A172 (cell line): Measurements from ENCODE around the gene FEM1A. TPM values are rescaled to one million over a fixed set of nuclear protein-coding genes. Genes with fewer than 3 reads are reported as not detected.
A peak's percentile ranks its signal among the peaks of the same experiment; 100 is the strongest.
"Not testable (repeated sequence)": the region's sequence is repeated elsewhere in the genome, so short reads cannot be mapped to it uniquely, and the experiment has no call there.

Experiments used
- DNase-seq: peaks from one replicate; pipeline ENCODE4 v3.0.0-alpha.2; 2015; ENCODE audit warnings: low spot score
- total RNA-seq: library from RNA; depleted of rRNA; stranded (reverse); fragments of >200 nt; shearing (Covaris generic); gene quantifications from 2 replicates; pipeline ENCODE4 v1.2.3, GENCODE V29; 2014

The FEM1A gene
- total RNA-seq, 1 experiment from 2014 or later = 11.6 TPM

- DNase-seq = no peak
Observed at GRCh38 chr19:4774136-4774535, 17.4 kb upstream of the FEM1A start.

- DNase-seq = no peak
Observed at GRCh38 chr19:4775627-4776152, 15.8 kb upstream of the FEM1A start.

- peak; percentile 45 for DNase-seq
Observed at GRCh38 chr19:4776436-4777211, 14.9 kb upstream of the FEM1A start.

GRCh38 chr19:4778124-4778523, 13.4 kb upstream of the FEM1A start:
- not testable (repeated sequence) for DNase-seq

- DNase-seq = no peak
Observed at GRCh38 chr19:4780860-4781259, 10.7 kb upstream of the FEM1A start.

GRCh38 chr19:4781801-4782200, 9.7 kb upstream of the FEM1A start:
- DNase-seq = no peak

- not testable (repeated sequence) for DNase-seq
Observed at GRCh38 chr19:4786412-4787016, 5.0 kb upstream of the FEM1A start.

GRCh38 chr19:4792019-4792865, 708 bp downstream of the FEM1A start:
- DNase-seq = not testable (repeated sequence)

- not testable (repeated sequence) for DNase-seq
Observed at GRCh38 chr19:4792866-4793195, 1.3 kb downstream of the FEM1A start.

GRCh38 chr19:4793278-4793677, 1.7 kb downstream of the FEM1A start:
- not testable (repeated sequence) for DNase-seq

GRCh38 chr19:4794971-4795370, 3.4 kb downstream of the FEM1A start:
- no peak for DNase-seq

- no peak for DNase-seq
Observed at GRCh38 chr19:4795400-4795799, 3.9 kb downstream of the FEM1A start.

- DNase-seq = no peak
Observed at GRCh38 chr19:4800591-4801081, 9.1 kb downstream of the FEM1A start.

GRCh38 chr19:4801085-4801619, 9.6 kb downstream of the FEM1A start:
- no peak for DNase-seq

GRCh38 chr19:4802711-4803110, 11.2 kb downstream of the FEM1A start:
- no peak for DNase-seq

- DNase-seq = peak; percentile 58
Observed at GRCh38 chr19:4803736-4804695, 12.5 kb downstream of the FEM1A start.

GRCh38 chr19:4805140-4805539, 13.6 kb downstream of the FEM1A start:
- DNase-seq = not testable (repeated sequence)

GRCh38 chr19:4806384-4806783, 14.8 kb downstream of the FEM1A start:
- DNase-seq = no peak

- no peak for DNase-seq
Observed at GRCh38 chr19:4807188-4807587, 15.7 kb downstream of the FEM1A start.

- peak; percentile 55 for DNase-seq
Observed at GRCh38 chr19:4811328-4812131, 20.0 kb downstream of the FEM1A start.
